Liver (tissue), 9 donors: Measurements from ENCODE around the gene ZNF697. TPM values are rescaled to one million over a fixed set of nuclear protein-coding genes. Genes with fewer than 3 reads are reported as not detected.
"Not testable (repeated sequence)": the region's sequence is repeated elsewhere in the genome, so short reads cannot be mapped to it uniquely, and the experiment has no call there.

ENCODE experiments used
- DNase-seq: peaks from one replicate; pipeline ENCODE4 v3.0.0-alpha.2; 2017; ENCODE audit warnings: low spot score
- H3K27ac ChIP-seq, 2 donors: one replicate each; pipeline ENCODE4 v1.7.0; 2013; ENCODE audit warnings: inconsistent platforms in 2 of 2, low read length in 2 of 2, control low read depth in 1 of 2, low read depth in 1 of 2, mild to moderate bottlenecking in 1 of 2
- H3K27me3 ChIP-seq, 4 donors: one replicate each; pipeline versions ENCODE4 v1.6.1 to v1.7.0; 2013; ENCODE audit warnings: low read length in 3 of 4, inconsistent platforms in 1 of 4, mild to moderate bottlenecking in 1 of 4, moderate library complexity in 1 of 4; ENCODE audit not compliant: control insufficient read depth in 4 of 4, insufficient read depth in 4 of 4
- H3K36me3 ChIP-seq, 4 donors: one replicate each; pipeline versions ENCODE4 v1.6.1 to v1.7.0; 2013; ENCODE audit warnings: low read length in 3 of 4, mild to moderate bottlenecking in 3 of 4, low read depth in 1 of 4, moderate library complexity in 1 of 4; ENCODE audit not compliant: control insufficient read depth in 4 of 4, insufficient read depth in 3 of 4
- H3K4me1 ChIP-seq, 4 donors: one replicate each; pipeline versions ENCODE4 v1.6.1 to v1.7.0; 2013; ENCODE audit warnings: low read length in 3 of 4, mild to moderate bottlenecking in 3 of 4, moderate library complexity in 1 of 4; ENCODE audit not compliant: control insufficient read depth in 4 of 4, insufficient read depth in 4 of 4
- H3K4me3 ChIP-seq, 3 donors: one replicate each; pipeline versions ENCODE4 v1.6.1 to v1.7.0; 2013; ENCODE audit warnings: low read length in 3 of 3, control low read depth in 1 of 3, low read depth in 1 of 3, mild to moderate bottlenecking in 1 of 3
- H3K9ac ChIP-seq, 2 donors: one replicate each; pipeline ENCODE4 v1.7.0; 2013; ENCODE audit warnings: low read length in 2 of 2, mild to moderate bottlenecking in 2 of 2, moderate library complexity in 2 of 2, control low read depth in 1 of 2, low read depth in 1 of 2
- H3K9me3 ChIP-seq, 4 donors: one replicate each; pipeline versions ENCODE4 v1.6.1 to v1.7.0; 2013; ENCODE audit warnings: low read length in 3 of 4; ENCODE audit not compliant: control insufficient read depth in 4 of 4
- EGR1 ChIP-seq, 2 donors: IDR thresholded peaks; 2 replicates each; pipeline ENCODE4 v1.6.1; 2016 to 2018; ENCODE audit warnings: antibody characterized with exemption in 2 of 2, low read depth in 2 of 2
- FOXA2 ChIP-seq: IDR thresholded peaks from 2 replicates; pipeline ENCODE4 v1.6.1; 2016; ENCODE audit warnings: antibody characterized with exemption
- GABPA ChIP-seq, 2 donors: IDR thresholded peaks in 1 of 2; conservative IDR thresholded peaks in 1 of 2; 2 replicates each; pipeline ENCODE4 v1.6.1; 2016; ENCODE audit warnings: antibody characterized with exemption in 2 of 2, mild to moderate bottlenecking in 1 of 2, moderate library complexity in 1 of 2
- HNF4A ChIP-seq, 2 donors: conservative IDR thresholded peaks; 2 replicates each; pipeline ENCODE4 v1.6.1; 2016; ENCODE audit warnings: antibody characterized with exemption in 2 of 2, mild to moderate bottlenecking in 2 of 2
- HNF4G ChIP-seq: IDR thresholded peaks from 2 replicates; pipeline ENCODE4 v1.6.1; 2016; ENCODE audit warnings: antibody characterized with exemption
- JUND ChIP-seq, 2 donors: IDR thresholded peaks; 2 replicates each; pipeline ENCODE4 v1.6.1; 2016; ENCODE audit warnings: antibody characterized with exemption in 2 of 2
- NR2F2 ChIP-seq: IDR thresholded peaks from 2 replicates; pipeline ENCODE4 v1.6.1; 2016; ENCODE audit warnings: antibody characterized with exemption
- RAD21 ChIP-seq, 2 donors: IDR thresholded peaks; 2 replicates each; pipeline ENCODE4 v1.6.1; 2016; ENCODE audit warnings: antibody characterized with exemption in 2 of 2, mild to moderate bottlenecking in 2 of 2
- REST ChIP-seq: IDR thresholded peaks from 2 replicates; pipeline ENCODE4 v1.6.1; 2016; ENCODE audit warnings: antibody characterized with exemption, mild to moderate bottlenecking
- RXRA ChIP-seq, 2 donors: IDR thresholded peaks; 2 replicates each; pipeline ENCODE4 v1.6.1; 2017 to 2018; ENCODE audit warnings: antibody characterized with exemption in 2 of 2, mild to moderate bottlenecking in 1 of 2
- TAF1 ChIP-seq: conservative IDR thresholded peaks from 2 replicates; pipeline ENCODE4 v1.6.1; 2016; ENCODE audit warnings: antibody characterized with exemption, mild to moderate bottlenecking
- WGBS: extraction: QIAGEN DNeasy Blood & Tissue Kit; methylation state at CpG from one replicate; pipeline ENCODE4 v1.1.7; 2013; 5-methylcytosine and 5-hydroxymethylcytosine counted together
- polyA plus RNA-seq, 2 donors: library from polyadenylated mRNA; stranded (reverse) in 1 of 2; unstranded in 1 of 2; fragments of 200-250 nt in 1 of 2; fragments of >200 nt in 1 of 2; fragmentation: Nextera tagmentation in 1 of 2; extraction: Ambion mirVana in 1 of 2; gene quantifications; one replicate each; pipeline versions ENCODE4 v1.2.1 to v1.2.3, GENCODE V29; 2013 to 2015
- total RNA-seq, 2 donors: library from RNA; depleted of rRNA; stranded (reverse); fragments of >200 nt; gene quantifications; one replicate each; pipeline ENCODE4 v1.2.3, GENCODE V29; 2014
- TF ChIP-seq, protein P1 (sequence below): IDR thresholded peaks from 2 replicates; pipeline ENCODE4 v1.6.1; 2016; ENCODE audit warnings: antibody characterized with exemption
- TF ChIP-seq, protein P2 (sequence below): IDR thresholded peaks from 2 replicates; pipeline ENCODE4 v1.6.1; 2016; ENCODE audit warnings: antibody characterized with exemption
- donor health status: healthy.
- donor health status: healthy.
- donor health status: healthy.
- donor health status: healthy.
- donor health status: healthy.

The ZNF697 gene
- total and polyA plus RNA-seq, 4 donors: 0.89 to 4.5 (median 3.2) TPM

GRCh38 chr1:119573886-119574285, 74.2 kb downstream of the ZNF697 start:
- WGBS: 91% methylated on average over 5 of the region's 5 CpGs

DNA sequence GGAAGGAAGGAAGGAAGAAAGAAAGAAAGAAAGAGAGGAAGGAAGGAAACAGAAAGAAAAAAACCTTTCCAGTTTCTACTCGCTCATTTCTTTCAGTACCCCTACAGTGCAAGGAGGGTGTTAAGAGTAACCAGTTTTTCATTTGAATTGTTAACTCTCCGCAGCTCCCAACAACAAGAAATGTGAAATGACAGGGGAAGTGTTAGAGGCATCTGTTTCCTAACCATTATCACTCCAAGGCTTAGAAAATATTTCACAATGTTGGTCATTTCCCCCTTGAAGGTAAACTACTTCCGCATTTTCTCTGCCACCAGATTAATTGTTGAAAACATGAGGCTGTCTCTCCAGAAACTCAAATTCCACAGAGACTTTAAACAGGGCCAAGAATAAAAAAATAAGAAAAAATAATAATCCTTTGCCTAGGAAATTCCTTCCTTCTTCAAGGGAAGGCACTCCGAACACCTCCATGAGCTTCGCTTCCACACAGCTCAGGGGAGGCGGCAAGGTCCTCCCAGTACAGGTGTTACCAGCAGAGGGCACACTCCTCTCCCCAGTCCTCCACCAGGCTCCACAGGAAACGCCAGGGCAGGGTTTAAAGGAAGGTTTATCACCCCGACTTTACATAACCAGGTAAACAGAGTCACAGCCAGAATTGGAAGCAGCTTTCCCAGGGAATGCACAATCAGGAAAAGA, 78.0 kb downstream of the ZNF697 start:
- H3K27ac ChIP-seq, H3K27me3 ChIP-seq, H3K4me1 ChIP-seq, H3K9ac ChIP-seq, H3K36me3 ChIP-seq, DNase-seq, H3K4me3 ChIP-seq, H3K9me3 ChIP-seq: not testable (repeated sequence)
- WGBS: 84% methylated on average over 6 of the region's 8 CpGs
- TF ChIP-seq RAD21 (IDR thresholded peaks at IDR 0.05): peak in 1 of 2 donors; percentile 20

More at GRCh38 chr1:119573886-119574285, 74.2 kb downstream of the ZNF697 start:
- H3K9ac ChIP-seq: no peak overlapping the region
- H3K27ac ChIP-seq: no peak overlapping the region
- H3K4me1 ChIP-seq: no peaks in the 10 kb centered on the region
- H3K4me3 ChIP-seq: no peak overlapping the region
- TF ChIP-seq RAD21 (IDR thresholded peaks at IDR 0.05) (no peak), RXRA (IDR thresholded peaks at IDR 0.05) (no peak), REST (no peak), FOXA2 (no peak), TAF1 (no peak), NR2F2 (no peak), JUND (IDR thresholded peaks at IDR 0.05) (no peak), GABPA (IDR thresholded peaks at IDR 0.05 in 1 of 2, conservative IDR thresholded peaks at IDR 0.05 in 1 of 2) (no peak), HNF4G (no peak), HNF4A (conservative IDR thresholded peaks at IDR 0.05) (no peak), EGR1 (IDR thresholded peaks at IDR 0.05; ENCODE audit: low read depth in 2 of 2) (no peak)
- TF ChIP-seq, protein P1, sequence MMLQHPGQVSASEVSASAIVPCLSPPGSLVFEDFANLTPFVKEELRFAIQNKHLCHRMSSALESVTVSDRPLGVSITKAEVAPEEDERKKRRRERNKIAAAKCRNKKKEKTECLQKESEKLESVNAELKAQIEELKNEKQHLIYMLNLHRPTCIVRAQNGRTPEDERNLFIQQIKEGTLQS: no peak
- TF ChIP-seq, protein P2, sequence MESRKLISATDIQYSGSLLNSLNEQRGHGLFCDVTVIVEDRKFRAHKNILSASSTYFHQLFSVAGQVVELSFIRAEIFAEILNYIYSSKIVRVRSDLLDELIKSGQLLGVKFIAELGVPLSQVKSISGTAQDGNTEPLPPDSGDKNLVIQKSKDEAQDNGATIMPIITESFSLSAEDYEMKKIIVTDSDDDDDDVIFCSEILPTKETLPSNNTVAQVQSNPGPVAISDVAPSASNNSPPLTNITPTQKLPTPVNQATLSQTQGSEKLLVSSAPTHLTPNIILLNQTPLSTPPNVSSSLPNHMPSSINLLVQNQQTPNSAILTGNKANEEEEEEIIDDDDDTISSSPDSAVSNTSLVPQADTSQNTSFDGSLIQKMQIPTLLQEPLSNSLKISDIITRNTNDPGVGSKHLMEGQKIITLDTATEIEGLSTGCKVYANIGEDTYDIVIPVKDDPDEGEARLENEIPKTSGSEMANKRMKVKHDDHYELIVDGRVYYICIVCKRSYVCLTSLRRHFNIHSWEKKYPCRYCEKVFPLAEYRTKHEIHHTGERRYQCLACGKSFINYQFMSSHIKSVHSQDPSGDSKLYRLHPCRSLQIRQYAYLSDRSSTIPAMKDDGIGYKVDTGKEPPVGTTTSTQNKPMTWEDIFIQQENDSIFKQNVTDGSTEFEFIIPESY: no peak
- no peaks in the 10 kb centered on the region for H3K27me3 ChIP-seq
- H3K36me3 ChIP-seq: no peaks in the 10 kb centered on the region
- no peaks in the 10 kb centered on the region for H3K9me3 ChIP-seq
- DNase-seq: no peak

Other genes with a start within 250 kb of the ZNF697 start
- under 1 TPM in 1 of 2 donors, not detected in 1; 0.25 TPM for gene HSD3B2, start 233.1 kb downstream of the ZNF697 start, total RNA-seq
- under 1 TPM; 0.14 to 0.18 TPM for gene HSD3B2, start 233.1 kb downstream of the ZNF697 start, polyA plus RNA-seq
- under 1 TPM in 1 of 2 donors, not detected in 1; 0.67 TPM for gene HSD3B1, start 141.1 kb downstream of the ZNF697 start, total RNA-seq
- not detected for gene HSD3B1, start 141.1 kb downstream of the ZNF697 start, polyA plus RNA-seq
- 10 to 100 TPM; 48.0 to 59.7 TPM for gene PHGDH, start 63.7 kb upstream of the ZNF697 start, total RNA-seq
- 100 to 1,000 TPM; 101 to 178 TPM for gene PHGDH, start 63.7 kb upstream of the ZNF697 start, polyA plus RNA-seq
- 100 to 1,000 TPM; 297 to 846 TPM for gene HMGCS2, start 120.6 kb upstream of the ZNF697 start, total RNA-seq
- gene HMGCS2, start 120.6 kb upstream of the ZNF697 start, polyA plus RNA-seq: 100 to 1,000 TPM; 836 to 944 TPM
- gene REG4, start 163.2 kb upstream of the ZNF697 start, total RNA-seq: under 1 TPM; 0.08 to 0.19 TPM
- gene REG4, start 163.2 kb upstream of the ZNF697 start, polyA plus RNA-seq: under 1 TPM in 1 of 2 donors, not detected in 1; 0.15 TPM
- gene ADAM30, start 248.2 kb upstream of the ZNF697 start, total RNA-seq: not detected
- gene ADAM30, start 248.2 kb upstream of the ZNF697 start, polyA plus RNA-seq: not detected